GM18502 (cell line): ENCODE measurements around the gene BAZ2B.
"Not testable (repeated sequence)": the region's sequence is repeated elsewhere in the genome, so short reads cannot be mapped to it uniquely, and the experiment has no call there.

Source experiments
- ATAC-seq: cut with Tn5 transposase; IDR thresholded peaks from one replicate; pipeline ENCODE4 v1.9.1; 2021; ENCODE audit warnings: mild to moderate bottlenecking; ENCODE audit not compliant: unreplicated experiment, poor library complexity

The BAZ2B gene

DNA sequence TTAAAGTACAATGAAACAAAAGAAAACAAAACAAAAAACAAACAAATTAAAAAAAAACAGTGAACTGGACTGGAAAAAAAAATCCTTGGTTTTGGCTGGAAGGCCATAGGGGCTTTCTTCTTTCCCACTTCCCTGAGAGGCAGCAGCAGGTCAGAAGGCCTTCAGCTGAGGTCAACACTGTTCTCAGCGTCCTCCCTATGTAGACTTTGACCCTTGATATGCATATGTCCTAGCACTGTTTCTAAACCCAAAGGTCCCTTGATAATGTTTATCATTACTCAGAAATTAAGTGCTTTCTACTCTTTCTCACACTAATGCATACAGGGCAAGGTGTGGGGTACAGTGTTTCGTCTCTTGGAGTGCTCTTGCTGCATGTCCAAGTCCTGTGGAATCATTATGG lies 254.3 kb downstream of the BAZ2B start:
- ATAC-seq: no peak

DNA sequence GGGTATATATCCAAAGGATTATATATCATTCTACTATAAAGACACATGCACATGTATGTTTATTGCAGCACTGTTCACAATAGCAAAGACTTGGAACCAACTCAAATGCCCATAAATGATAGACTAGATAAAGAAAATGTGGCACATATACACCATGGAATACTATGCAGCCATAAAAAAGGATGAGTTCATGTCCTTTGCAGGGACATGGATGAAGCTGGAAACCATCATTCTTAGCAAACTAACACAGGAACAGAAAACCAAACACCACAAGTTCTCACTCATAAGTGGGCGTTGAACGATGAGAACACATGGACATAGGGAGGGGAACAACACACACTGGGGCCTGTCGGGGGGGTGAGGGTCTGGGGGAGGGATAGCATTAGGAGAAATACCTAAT lies 254.7 kb downstream of the BAZ2B start:
- not testable (repeated sequence) for ATAC-seq

DNA sequence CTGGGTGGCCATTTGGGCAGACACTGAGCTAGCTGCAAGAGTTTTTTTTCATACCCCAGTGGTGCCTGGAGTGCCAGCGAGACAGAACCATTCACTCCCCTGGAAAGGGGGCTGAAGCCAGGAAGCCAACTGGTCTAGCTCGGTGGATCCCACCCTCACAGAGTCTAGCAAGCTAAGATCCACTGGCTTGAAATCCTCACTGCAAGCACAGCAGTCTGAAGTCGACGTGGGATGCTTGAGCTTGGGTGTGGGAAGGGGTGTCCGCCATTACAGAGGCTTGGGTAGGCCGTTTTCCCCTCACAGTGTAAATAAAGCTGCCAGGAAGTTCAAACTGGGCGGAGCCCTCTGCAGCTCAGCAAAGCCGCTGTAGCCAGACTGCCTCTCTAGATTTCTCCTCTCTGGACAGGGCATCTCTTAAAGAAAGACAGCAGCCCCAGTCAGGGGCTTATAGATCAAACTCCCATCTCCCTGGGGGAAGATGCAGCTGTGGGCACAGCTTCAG lies 260.2 kb downstream of the BAZ2B start:
- ATAC-seq: no peak

DNA sequence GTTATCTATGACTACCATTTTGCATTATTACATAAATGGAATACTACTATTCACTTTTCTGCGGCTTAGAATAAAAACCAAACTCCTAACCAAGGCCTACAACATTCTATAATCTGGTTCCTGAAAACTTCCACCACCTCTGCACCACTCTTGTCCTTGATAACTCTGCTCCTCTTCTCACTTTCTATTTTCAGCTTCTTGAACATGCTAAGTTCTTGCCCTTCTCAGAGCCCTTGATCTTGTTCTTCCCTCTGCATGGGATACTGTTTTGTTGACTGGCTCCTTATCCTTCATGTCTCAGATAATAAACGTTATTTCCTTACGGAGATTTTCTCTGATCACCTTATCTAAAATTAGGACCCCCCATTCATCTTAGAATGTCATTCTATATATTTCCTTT lies 264.4 kb downstream of the BAZ2B start:
- no peak for ATAC-seq

DNA sequence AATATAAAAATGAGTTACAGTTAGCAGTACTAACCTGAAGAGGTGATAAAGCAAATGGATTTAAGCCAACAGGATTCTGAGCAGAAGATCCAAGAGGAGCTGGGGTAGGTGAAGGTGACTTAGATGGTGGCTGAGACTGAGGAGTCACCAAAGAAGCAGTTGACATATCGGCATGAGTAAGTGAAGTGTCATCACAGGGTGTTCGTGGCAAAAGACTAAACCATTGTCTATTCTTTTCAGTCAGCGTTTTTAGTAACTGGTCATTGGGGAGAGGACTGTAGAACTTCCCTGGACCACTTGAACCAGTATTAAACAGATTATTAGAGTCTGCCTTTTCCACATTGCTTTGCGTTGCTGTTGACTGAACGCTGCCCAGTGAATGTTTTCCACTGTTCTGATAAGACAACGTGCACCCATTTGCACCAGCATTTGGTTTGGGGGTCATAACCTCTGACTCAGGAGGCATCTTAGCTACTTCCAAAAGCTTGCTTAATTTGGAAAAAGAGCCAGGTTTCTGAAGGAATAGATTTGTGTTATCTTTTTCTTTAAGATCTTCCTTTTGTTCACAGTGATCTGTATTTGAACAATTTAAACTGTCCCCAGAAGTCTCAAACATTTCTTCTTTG lies 266.6 kb downstream of the BAZ2B start:
- ATAC-seq: no peak

DNA sequence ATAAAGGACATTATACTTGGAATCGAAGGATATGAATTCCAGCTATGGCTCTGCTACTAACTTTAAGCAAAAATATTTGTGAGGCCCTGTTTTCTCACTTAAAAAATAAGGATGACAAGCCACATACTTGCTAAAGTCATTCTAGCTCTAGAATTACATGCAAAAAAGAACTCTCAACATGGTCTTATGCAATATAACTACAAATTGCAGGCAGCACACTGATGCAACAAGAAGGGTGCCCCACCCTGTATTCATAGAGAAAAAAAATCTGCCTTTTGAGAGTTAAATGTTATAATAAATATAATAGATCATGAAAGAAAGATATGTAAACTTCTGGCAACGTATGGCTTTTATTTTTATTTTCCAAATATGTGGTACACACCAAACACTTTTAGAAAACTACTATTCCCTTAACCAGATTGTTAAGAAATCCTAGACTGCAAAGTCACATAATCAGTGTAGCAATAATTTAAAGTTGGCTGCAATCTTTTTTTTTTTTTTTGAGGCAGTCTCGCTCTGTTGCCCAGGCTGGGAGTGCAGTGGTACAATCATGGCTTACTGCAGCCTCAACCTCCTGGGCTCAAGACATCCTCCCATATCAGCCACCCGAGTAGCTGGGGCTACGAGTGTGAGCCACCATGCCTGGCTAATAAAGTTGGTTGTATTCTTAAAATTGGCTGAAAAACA lies 289.6 kb downstream of the BAZ2B start:
- no peak for ATAC-seq

DNA sequence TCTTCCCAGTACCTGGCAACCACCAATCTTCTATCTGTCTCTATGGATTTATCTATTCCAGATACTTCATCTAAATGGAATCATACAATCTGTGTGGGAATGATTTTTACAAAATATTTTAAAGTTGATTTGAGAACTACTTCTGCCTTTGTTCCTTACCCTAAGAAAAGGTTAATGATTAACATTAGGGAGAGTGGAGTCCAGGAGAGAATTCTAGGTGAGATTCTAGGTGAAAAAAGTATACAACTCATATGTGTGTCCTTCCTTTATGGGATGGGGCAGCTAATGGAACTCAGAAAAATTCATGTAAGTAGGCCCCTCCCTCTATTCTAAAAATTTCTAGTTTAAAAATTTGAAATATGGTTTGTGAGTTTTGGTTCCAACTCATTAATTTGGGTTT lies 293.9 kb downstream of the BAZ2B start:
- ATAC-seq: no peak

DNA sequence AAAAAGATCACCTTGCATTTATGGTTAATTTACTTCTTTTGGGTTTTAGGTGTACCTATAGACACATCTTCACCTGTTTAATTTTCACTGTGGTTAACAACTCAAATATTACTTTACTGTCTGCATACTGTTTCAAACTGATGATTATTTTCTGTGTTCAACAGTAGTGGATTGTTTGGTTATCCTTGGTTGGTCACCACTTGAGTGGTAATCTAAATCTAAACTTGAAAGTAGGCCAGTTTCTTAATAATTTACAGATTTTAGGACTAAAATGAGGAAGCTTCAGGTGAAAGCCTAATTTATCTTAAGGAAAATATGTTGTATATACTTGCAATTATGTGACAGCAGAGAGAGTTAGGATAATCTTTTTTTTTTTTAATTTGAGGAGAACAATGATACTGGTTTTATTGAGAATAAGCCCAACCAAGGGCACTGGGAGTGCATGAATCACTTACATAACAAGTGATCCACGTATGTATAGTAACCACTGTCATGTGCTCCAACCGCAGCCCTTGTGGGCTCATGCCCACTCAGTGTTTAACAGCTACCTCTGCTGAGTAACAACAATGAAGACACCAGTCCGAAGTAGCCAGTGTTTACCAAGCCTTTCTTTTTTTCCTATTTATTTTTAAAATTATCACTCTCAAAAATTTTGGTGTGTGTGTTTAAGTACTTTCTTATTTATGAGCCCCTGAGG lies 298.8 kb downstream of the BAZ2B start:
- no peak for ATAC-seq

DNA sequence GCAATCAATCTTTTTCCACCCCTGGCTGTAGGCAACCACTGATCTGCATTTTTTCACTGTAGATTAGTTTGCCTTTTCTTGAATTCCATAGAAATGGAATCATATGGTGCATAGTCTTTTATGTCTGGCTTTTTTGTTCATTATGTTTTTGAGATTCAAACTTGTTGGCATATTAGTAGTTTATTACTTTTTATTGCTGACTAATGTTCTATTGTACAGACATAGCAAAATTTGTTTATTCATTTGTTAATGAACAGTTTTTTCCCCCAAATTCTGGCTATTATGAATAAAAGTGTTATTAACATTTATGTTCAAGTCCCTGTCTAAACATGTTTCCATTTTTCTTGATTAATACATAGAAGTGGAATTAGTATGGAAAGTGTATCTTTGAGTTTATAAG lies 308.4 kb downstream of the BAZ2B start:
- no peak for ATAC-seq

DNA sequence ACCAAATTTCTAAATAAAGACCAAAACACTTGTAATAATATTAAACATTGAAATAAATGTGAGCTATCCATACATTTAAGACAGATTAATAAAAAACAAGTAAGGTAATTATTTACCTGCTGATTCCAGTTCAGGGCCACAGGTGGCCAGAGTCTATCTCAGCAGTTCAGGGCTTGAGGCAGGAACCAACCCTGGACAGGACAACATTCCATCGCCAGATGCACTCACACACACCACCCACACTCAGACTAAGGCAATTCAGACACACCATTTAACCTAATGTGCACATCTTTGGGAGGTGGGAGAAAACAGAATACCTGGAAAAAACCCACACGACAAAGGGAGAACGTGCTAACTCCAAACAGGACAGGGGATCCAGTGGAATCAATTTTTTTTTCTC lies 315.8 kb downstream of the BAZ2B start:
- no peak for ATAC-seq

DNA sequence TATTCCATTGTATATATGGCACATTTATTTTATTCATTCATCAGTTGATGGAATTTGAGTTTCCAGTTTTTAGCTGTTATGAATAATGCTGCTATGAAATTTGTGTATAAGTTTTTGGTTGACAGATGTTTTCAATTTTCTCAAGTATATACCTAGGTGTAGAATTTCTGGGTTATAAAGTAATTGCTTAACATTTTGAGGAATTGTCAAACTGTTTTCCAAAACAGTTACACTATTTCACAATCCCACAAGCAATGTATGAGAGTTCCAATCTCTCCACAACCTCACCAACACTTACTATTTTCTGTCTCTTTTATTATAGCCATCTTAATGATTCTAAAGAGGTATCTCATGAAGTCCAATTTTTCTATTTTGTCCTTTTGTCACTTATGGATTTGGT lies 317.4 kb downstream of the BAZ2B start:
- ATAC-seq: no peak

DNA sequence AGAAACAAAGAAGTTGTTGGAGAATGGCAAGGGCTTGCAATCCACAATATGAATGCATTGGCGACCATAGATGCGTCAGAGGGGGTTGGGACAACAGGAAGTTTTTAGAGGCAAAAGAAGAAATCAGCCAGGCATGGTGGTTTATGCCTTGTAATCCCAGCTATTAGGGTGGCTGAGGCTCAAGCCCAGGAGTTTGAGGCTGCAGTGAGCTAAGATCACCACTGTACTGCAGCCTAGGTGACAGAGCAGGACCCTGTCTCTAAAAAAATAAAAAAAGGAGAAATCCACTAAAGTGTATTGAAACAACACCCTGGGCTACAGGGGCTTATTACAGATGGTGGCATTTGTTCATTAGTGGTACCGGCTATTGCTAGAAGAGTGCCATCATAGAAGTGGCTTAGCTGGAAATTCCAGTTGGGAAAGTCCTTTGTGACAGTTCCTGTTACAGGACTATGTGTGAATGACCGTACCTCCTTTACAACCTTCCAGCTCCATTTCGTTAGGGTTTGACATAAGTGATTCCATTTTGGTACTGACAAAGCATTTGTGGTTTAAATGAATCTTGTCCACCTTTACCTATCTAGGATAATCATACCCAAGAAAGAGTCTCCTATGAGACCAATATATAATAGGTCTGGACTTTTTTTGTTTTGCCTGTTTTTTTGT lies 319.2 kb downstream of the BAZ2B start:
- ATAC-seq: no peak

DNA sequence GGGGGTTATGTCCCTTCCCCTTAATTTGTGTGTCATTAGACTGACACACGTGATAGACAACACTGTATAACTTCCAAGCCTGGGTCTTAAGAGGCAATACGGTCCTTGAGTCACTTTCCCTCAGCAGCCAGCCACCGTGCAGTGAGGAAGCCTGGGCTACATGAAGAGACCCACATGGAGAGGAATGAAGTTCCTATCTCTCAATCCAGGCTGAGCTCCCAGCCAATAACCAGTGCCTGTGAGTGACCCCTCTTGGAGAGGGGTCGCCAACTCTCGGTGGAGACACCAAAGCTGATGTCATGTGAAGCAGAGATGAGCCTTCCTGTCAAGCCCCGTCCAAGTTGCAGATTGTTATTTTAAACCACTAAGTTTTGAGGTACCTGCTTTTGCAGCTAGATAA lies 324.2 kb downstream of the BAZ2B start:
- no peak for ATAC-seq

DNA sequence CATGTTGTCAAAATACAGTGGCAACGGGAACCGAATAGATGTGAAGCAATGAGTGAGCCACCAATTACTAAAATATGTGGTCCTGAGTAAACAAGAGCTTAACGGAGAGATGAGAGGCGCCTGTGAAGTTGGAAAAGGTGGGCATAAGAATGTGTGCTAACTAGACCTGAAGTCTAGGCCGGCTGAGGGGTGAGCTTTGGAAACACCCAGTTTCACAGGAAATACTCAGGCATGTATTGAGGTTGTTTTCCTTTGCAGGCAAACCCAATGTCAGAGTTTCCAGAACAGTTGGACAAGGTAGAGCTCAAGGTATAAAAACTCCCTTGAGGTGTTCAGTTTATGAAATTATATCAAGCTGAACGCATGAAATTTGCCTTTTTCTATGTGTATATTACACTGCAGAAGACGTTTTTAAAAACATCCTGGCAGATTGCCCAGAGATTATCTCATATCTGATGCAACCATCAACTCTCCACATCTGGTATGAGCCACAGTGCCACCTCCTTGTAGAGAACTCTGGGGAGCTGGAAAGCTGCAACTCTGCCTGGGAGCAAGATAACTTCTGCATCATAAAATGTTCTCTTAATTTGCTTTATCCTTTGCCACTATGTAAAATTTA lies 325.9 kb downstream of the BAZ2B start:
- peak; percentile 19 for ATAC-seq

DNA sequence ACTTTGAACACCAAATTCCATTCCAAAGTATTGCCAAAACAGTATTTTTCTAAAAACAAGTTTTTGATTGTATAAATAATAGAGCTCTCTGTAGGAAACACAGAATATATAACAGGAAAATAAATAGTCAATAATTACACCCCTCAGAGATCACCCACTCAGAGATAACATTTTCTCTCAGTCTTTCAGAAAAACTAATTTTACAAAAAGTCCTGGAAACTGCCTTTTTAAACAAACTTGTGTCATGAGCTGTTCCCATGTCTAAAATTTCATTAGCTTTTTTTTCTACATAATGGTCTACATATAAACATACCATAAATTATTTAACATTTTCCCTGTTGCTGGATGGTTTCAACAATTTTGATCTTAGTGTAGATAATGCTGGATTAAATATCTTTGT lies 328.6 kb downstream of the BAZ2B start:
- no peak for ATAC-seq

DNA sequence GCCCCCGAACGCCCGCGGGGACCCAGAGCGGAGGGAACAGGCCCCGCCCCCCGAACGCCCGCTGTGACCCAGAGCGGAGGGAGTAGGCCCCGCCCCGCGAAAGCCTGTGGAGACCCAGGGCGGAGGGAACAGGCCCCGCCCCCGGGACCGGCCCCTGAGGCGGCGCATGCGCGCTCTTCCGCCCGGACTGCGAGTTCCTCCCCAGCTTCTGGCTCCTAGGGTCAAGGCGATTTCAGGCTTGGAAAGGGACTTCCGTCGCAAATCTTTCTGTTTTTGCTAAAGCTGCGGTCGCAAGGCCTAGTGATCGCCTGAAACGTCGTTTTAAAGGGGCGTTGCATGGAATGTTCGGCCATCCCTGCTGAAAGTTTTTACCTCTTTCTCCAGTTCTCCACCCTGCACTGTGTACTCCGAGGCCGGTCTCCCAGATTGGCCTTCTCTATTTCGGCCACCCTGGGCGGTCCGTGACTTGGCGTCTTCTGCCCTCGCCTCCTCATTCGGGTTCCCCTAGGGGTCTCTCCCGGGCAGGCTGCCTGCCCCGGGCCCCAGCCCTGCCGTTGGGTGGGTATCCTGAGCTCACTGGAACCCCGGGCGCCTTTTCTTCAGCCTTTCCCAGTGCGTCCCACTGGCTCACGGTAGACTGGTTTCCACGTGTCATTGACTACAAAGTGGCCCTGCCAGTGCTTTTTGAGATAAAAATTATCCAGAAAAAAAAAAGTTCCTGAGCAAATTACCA lies 329.5 kb downstream of the BAZ2B start:
- ATAC-seq: peak; percentile 90

DNA sequence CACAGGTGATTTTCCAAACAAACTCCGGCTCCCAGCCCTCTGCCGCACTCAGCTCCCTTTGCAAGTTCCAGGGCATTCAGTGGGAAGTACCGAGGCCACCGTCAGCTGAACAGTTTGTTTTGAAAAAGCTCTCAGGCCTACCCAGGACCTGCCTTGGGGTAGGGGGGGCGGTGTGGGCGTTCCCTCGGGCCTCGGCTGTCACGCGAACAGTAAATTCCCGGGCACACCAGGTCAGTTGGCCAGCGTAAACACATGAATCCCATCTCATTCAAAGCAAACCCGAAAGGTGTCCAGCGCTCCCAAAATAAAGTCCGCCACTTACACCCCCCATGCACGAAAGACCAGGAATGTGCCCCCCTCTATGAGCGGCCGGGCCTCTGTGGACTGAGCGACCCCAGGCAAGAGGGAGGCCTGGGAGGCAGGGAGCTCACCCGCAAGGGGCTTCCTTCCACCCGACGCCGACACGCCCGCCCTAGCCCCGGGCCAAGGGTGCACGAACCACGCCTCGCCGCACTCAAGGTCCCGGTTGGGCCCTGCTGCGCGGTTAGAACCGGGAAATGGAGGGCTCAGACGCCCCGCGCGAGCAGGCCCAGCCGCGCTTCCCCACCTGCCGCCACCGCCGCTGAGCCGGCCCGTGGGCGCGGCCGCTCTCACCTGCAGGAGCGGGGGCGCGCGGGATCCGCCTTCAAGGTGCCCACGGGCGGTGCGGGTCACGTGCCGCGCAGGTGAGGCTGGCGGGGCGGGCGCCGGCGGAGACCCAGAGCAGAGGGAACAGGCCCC lies 330.2 kb downstream of the BAZ2B start, which contains the start of gene WDSUB1:
Gene WDSUB1, minus strand, starts transcription at position 775 of the 780 bp plus-strand sequence. CDS start 3,634 bp downstream, outside the sequence.
- ATAC-seq: peak; percentile 38

DNA sequence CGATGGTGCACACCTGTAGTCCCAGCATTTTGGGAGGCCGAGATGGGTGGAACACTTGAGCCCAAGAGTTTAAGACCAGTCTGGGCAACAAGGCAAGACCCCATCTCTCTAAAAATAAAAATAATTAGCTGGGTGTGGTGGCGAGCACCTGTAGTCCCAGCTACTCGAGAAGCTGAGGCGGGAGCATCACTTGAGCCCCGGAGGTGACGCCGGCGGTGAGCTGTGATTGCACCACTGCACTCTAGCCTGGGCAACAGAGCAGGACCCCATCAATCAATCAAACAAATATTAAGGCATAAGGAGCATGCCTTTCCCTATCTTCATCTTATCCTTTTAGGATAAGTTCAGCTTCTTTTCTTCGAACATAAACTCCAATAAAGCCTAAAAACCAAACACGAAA lies 330.9 kb downstream of the BAZ2B start:
- ATAC-seq: no peak

DNA sequence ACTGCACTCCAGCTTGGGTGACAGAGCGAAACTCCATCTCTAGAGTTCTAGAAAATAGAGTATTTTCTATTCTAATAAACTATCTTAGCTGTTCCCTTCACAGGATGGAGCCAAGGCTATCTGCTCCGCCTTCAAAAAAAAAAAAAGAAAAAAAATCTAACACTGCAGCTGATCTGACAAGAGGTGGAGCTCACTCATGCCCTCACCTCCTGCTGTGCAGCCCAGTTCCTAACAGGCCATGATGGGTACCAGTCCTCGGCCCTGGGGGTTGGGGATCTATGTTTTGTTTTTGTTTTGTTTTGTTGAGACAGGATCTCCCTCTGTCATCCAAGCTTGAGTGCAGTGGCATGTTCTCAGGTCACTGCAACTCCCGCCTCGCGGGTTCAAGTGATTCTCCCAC lies 332.8 kb downstream of the BAZ2B start:
- no peak for ATAC-seq
